T-helper 2 cell (primary cell): ENCODE measurements around the gene ZNF77.
"Not testable (repeated sequence)": the region's sequence is repeated elsewhere in the genome, so short reads cannot be mapped to it uniquely, and the experiment has no call there.

ENCODE experiments used
- DNase-seq, 5 experiments: peaks; one replicate each; pipeline versions ENCODE4 v3.0.0 to v3.0.0-alpha.2; 2012 to 2022

Gene ZNF77

DNA sequence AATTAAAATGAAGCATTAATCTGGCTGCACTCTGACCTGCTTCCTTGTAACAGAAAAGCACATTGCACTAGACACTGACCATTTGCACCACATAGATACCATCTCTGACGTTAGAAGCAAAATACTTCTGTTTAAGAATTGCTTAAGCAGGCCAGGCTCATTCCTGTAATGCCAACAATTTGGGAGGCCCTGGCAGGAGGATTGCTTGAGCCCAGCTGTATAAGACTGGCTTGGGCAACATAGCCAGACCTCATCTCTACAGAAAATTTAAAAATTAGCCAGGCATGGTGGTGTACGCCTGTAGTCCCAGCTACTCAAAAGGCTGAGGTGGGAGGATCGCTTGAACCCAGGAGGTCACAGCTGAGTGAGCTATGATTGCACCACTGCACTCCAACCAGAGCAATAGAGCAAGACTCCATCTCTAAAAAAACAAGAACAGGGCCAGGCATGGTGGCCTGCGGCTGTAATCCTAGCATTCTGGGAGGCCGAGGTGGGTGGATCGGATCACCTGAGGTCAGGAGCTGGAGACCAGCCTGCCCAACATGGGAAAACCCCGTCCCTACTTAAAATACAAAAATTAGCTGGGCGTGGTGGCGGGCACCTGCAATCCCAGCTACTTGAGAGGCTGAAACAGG, 25.5 kb upstream of the ZNF77 start:
- no peak for DNase-seq

DNA sequence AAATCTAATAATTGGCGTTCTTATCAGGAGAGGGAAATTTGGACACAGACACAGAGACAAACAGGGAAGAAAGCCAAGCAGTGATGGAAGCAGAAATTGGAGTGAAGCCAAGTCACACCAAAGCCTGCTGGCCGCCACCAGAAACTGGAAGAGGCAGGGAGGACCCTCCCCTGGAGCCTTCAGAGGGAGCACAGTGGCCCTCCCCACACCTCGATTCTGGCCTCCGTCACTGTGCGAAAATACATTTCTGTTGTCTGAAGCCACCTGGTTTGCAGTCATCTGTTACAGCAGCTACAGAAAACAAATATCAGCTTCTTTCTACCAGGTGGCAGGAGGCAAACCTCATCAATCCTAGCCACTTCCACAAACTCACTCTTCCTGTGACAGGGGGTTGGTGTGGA, 24.3 kb upstream of the ZNF77 start:
- DNase-seq = no peak

DNA sequence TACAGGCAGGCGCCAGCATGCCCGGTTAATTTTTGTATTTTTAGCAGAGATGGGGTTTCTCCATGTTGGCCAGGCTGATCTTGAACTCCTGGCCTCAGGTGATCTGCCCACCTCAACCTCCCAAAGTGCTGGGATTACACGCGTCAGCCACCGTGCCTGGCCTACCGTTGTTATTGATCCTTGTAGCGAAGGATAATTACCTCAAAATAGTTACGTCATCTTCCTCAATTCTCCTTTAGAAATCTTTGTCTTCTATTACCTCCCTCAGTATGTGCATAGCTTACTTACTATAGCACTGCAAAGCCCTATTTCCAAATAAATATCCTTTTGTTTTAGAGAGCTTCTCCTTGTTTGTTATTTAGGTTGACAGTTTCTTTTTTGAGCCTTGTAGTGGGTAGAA, 23.2 kb upstream of the ZNF77 start:
- no peak for DNase-seq

DNA sequence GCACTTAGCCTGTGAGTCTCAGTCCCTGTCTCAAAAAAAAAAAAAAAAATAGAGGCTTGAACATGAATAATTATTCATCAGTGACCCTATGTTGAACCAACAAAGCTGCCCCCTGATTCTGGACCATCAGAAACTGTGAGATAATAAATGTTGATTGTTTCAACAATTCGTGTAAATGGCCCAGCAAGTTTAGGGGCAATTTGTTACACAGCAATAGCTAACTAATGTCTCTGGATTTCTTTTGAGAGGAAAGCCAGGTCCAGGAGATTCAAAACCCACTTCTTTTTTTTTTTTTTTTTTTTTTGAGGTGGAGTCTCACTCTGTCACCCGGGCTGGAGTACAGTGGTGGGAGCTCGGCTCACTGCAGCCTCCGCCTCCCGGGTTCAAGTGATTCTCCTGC, 20.1 kb upstream of the ZNF77 start:
- no peak for DNase-seq

DNA sequence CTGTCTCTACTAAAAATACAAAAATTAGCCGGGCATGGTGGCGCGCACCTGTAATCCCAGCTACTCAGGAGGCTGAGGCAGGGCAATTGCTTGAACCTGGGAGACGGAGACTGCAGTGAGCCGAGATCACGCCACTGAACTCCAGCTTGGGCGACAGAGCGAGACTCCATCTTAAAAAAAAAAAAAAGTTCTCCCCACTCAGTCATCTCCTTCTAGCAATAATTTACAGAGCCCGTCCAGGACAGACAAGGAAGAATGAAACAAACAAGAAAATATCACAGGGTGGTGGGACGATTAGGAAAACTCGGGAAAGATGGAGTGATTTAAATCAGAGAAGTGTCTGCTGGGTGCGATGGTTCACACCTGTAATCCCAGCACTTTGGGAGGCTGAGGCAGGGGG, 18.9 kb upstream of the ZNF77 start:
- not testable (repeated sequence) for DNase-seq

DNA sequence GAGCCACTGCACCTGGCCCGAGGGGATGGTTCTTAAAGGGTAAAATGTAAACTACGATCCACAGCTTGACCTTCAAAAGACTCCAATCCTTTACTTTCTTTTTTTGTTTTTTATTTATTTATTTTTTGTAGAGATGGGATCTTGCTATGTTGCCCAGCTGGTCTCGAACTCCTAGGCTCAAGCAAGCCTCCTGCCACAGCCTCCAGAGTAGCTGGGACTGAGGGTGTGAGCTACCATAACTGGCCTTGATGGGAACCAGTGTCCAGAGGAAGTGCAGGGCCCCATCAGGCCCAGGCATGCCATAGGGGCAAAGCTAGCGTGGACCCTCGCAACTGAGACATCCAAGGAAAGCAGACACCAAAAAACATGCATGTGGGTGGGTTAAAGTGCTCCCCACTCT, 18.4 kb upstream of the ZNF77 start:
- no peak for DNase-seq

DNA sequence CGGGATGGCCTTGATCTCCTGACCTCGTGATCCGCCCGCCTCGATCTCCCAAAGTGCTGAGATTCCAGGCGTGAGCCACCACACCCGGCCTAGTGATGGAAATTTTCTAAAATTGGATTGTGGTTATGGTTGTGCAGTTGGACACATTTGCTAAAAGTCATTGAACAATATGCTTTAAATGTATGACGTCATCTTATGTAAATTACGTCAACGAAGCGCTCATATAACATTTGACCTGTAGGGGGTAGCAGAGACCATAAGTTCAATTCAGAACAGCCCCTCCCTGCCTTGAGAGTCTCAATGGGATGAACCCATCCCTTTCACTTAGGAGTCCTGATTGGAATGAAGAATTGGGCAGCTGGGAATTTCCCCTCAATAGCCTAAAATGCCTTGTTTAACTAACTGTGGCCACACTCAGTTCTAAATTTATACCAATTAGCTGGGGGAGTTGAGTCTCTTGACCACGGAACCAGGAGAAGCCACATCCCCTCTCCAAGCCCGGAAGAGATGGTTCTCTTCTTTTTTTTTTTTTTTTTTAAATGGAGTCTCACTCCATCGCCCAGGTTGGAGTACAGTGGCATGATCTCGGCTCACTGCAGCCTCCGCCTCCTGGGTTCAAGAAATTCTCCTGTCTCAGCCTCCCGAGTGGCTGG, 17.4 kb upstream of the ZNF77 start:
- peak in 3 of 5 experiments; percentile 20 to 66 (median 64) for DNase-seq

DNA sequence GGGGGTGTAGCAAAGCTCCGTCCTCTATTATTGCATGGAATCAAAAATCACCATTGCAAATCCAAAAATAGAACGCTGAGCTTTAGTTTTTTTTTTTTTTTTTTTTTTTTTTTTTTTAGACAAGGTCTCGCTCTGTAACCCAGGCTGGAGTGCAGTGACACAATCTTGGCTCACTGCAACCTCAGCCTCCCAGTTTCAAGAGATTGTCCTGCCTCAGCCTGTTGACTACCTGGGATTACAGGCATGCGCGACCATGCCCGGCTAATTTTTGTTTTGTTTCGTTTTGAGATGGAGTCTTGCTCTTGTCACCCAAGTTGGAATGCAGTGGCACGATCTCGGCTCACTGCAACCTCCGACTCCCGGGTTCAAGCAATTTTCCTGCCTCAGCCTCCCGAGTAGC, 15.3 kb upstream of the ZNF77 start:
- no peak for DNase-seq

DNA sequence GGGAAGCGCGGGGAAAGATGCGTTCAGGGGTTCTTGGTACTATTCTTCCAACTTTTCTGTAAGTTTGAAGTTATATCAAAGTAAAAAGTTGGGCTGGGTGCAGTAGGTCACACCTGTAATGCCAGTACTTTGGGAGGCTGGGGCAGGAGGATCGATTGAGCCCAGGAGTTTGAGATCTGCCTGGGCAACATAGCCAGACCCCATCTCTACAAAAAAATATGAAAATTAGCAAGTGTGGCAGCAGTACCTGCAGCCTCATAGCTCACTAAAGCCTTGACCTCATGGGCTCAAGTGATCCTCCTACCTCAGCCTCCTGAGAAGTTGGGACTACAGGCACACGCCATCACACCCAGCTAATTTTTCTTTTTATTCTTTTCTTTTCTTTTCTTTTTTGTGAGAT, 12.4 kb upstream of the ZNF77 start:
- DNase-seq = no peak

DNA sequence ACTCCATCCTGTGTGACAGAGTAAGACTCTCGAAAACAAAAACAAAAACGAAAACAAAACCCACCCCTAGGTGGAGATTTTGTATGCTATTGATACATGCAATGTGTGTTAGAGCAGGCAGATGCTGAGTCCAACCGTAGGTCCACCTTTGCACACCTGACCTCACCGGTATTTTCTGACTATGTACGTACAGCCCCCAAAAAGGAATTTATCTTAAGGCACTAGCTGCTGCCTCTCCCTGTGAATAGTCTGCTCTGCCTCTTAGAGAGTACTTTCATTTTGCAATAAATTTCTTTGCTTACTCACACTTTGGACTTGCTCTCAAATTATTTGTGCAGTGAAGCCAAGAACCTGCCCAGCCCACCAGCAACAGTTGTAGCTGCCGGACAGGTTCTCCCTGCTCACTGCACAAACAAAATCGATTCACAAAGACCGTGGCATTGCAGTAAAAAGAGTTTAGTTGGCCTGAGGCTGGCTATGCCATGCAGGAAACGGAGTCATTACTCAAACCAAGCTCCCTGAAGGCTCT, 8.2 kb upstream of the ZNF77 start:
- no peak for DNase-seq

DNA sequence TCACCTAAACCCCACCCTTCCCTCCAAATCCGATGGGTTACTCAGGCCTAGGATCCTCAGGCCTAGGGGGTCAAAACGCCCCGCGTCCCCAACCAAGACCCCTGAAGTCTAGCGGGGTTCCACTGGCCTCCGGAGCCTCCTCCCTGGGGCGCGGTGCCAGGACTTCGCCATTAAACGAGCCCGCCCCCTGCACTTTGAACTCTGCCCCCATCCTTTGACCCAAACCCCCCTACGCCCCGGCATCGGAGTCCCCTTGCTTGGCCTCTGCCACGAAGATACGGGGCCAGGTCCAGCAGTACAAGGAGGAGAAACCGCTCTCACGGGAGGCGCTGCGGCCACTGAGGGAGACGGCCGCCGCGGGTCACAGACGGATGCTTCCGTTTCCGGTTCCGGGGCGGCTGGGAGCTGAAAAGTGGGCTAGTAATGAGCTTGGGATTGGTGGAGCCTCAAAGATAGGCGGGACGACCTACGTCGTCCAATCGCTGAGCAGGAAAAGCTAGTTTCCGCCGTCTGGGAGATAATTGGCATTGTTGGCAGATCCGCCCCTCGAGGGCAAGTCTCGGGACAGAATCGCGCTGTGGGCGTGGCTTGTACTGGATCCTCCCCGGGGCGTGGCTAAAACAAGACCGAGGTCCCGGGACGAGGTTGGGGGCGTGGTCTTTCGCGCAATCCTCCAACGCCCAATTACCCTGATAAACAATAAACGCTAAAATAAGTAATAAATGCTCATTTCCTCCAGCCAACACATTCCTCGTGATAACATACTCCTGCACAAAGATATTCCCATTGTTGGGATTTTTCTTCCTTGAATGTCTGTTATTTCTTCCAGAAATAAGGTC, 5.7 kb upstream of the ZNF77 start:
- peak; percentile 99 to 100 (median 100) for DNase-seq

DNA sequence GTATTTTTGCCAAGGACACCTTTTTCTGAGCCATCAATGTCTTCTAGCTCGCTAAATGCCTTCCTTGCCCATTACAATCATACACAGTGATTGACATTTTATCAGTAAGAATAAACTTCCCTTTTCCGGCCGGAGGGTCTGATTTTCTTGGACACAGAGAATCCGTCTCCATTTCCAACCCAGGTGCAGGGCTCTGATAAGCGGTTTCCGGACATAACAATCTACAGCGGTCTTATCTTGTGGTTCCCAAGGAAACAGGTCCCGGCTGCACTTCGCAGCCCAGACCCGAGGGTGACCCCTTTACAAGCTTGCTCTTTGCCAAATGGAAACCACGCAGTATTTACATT, 5.1 kb upstream of the ZNF77 start:
- no peak for DNase-seq

DNA sequence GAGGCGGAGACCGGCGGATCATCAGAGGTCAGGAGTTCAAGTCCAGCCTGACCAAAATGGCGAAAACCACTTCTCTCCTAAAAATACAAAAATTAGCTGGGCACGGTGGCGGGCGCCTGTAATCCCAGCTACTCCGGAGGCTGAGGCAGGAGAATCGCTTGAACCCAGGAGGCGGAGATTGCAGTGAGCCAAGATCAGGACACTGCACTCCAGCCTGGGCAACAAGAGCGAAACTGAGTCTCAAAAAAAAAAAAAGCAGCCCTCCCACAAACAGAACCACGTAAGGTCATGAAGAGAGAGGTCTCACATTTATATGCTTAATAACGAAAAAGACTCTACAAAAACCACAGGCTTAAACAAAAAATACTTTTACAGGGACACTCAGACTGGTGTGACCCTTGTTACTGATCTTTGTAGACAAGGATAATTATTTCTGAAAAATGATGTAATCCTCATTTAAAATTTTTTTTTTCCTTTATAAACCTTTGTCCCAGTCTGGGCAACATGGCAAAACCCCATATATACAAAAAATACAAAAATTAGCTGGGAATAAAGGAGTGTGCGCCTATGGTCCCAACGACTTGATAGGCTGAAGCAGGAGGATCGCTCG, 909 bp upstream of the ZNF77 start:
- no peak for DNase-seq

DNA sequence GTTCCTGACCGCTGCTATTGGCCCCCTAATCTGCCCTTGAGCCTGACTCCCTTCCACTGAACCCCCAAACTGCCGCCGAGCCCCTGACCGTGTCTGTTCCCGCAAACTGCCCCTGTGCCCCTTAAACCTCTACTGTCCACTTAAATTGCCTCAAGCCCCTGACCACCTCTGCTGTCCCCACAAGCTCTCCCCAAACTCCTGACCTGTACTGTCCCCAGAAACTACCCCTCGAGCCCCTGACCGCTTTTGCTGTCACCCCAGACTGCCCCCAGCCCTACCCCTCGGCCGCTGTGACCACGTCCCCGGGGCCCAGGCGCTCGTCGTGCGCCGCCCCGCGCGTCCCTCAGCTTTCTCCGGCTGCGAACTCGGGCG, 382 bp downstream of the ZNF77 start:
- no peak for DNase-seq

DNA sequence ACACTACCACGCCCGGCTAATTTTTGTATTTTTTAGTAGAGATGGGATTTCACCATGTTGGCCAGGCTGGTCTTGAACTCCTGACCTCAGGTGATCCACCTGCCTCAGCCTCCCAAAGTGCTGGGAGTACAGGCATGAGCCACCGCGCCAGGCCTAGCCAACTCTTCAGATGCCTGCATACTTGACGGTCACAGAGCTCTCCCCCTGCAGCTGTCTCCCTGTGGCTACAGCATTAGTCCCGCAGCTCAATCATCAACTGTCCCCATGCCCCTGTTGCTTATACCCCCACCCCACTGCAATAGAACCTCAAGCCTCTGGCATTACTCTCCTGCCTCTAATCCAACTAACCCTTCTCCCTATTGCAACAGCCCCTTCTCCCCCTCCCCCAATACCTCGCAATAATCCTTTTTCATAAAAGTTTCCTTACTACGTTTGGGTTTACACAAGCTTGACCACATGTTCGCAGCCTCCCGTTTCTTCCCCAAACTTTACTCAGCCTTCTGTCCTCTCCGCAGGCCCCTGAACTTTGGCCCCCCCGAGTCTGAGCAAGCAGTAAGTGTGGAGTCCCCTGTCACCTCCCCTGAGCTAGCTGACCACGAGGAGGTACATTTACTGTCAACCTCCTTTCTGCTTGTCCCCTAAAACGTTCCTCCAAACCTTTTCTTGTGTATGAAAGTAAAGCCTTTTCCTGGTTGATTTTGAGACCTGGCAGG, 1.7 kb downstream of the ZNF77 start:
- DNase-seq = no peak

DNA sequence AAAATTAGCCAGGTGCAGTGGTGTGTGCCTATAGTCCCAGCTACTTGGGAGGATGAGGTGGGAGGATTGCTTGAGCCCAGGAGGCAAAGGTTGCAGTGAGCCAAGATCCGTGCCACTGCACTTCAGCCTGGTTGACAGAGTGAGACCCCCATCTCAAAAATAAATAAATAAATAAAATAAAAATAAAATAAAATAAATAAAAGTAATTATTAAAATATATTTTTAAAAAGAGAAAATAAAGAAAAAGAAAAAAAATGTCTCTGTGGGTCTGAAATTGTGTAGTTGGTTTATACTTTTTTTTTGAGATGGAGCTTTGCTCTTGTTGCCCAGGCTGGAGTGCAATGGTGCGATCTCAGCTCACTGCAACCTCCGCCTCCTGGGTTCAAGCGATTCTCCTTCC, 8.9 kb downstream of the ZNF77 start:
- not testable (repeated sequence) for DNase-seq

DNA sequence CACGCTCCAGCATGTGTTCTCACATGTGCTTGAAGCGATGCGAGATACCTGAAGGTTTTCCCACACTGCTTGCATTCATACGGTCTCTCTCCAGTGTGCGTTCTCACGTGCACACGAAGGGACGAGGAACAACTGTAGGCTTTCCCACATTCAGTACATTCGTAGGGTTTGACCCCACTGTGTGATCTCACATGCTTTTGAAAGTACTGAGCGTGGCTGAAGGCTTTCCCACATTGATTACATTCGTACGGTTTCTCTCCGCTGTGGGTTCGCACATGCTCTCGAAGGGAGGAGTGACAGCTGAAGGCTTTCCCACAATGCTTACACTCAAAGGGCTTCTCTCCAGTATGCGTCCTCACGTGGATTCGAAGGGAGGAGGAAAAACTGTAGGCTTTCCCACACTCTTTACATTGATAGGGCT, 11.3 kb downstream of the ZNF77 start:
- DNase-seq = no peak

DNA sequence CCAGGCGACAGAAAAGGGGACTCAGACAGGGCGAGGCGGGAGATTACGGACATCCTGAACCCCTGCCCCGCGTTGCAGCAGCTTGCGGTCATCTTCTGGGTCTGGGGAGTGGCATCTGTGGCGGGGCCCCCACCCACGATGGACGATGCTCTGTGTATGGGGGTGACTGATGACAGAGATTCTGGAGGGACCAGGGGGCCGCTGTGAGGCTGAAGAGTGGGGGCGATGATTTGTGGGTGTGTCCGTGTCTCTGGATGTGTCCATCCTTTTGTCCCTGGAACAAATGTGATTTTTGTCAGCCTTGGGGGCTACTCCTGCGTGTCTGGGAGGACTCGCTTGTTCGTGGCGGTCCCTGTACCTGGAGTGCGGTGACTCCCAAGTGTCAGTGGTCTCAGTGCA, 17.7 kb downstream of the ZNF77 start:
- no peak for DNase-seq

DNA sequence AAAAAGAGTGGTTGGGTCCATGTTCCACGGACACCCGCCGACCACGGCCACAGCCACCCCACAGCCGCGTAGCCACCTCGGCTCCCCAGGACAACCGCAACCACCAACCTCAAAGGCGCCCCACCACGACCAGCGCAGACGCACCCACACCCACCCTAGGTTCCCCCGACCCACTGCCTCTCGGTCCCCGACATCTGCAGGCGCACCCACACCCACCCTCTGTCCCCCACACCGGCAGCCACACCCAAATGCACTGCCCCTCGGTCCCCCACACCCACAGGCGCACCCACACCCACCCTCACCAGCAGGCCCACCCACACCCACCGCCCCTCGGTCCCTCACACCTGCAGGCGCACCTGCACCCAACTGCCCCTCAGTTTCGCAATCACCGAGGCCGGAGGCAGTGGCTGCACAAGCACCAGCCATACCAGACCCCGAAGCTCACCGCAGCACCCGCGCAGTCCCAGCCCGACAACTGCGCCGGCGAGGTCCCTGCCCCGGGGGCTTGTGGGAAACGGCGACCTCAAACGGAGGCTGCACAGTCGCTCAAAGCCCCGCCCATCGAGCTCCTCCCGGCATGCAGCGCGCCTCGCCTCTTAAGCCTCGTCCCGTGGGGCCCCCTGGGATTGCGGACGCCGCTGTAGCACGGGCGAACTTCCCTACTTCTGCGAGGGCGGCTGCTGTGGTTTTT, 18.3 kb downstream of the ZNF77 start:
- DNase-seq = no peak

DNA sequence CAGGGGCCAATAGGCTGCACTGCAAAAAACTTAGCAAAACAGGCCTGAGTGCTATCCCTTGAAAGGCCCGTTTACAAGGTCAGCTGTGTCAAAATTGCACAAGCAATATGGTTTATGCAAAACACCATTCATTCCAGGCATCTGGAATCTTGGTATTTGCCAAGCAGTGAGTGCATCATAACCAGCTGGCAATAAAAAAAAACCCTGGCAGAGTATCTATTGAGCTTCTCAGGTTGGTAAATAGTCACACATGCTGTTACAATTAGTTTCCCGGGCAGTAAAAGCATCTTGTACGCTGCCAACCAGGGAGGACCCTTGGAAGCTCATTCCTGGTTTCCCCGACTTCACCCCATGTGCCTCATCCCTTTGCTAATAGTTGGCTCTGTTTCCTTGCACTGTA, 21.3 kb downstream of the ZNF77 start:
- DNase-seq = no peak

DNA sequence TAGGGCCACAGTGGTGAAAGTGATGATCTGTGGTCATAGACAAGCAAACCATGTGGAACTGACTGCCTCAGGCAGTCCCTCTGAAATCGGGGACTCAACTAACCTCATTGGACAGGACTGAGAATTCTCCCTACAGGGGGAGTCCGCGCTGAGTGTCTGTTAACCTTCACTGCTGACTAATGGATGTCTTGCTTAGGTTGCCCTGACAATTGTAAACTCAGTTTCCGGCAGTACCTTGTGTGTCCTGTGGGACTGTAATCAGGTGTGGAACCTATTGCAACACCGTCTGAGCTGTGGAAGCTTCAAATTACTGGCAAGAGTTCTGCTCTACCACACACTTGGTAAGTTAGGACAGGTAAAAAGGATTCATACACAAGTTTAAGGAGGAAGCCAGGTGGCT, 21.8 kb downstream of the ZNF77 start:
- DNase-seq = no peak
